Panc1 (cell line): Measurements from ENCODE around the gene SNTG2. TPM values are rescaled to one million over a fixed set of nuclear protein-coding genes. Genes with fewer than 3 reads are reported as not detected.

Experiments used
- ATAC-seq: fragments of 200-7000 bp; cut with Tn5 transposase; 2 replicates; pipeline ENCODE4 v1.9.1; 2020; ENCODE audit warnings: mild to moderate bottlenecking, moderate library complexity
- BruUV-seq: library from RNA; stranded (reverse); fragments of 400-500 nt; replicated peaks from 2 replicates; lab custom pipeline; 2021; lab: Mats Ljungman, UMichigan
- CTCF ChIA-PET: fragments of 300-600 bp; sonication (Branson Sonifier 250); formaldehyde crosslinking; loops from one replicate; lab custom pipeline; 2022; ENCODE audit warnings: antibody characterized with exemption; lab: Charles Lee
- POLR2A ChIA-PET: fragments of 300-600 bp; sonication (Branson Sonifier 250); formaldehyde crosslinking; loops from one replicate; lab custom pipeline; 2022; ENCODE audit warnings: antibody characterized with exemption; lab: Charles Lee
- DNase-seq: peaks from one replicate; pipeline ENCODE4 v3.0.0-alpha.2; 2010; ENCODE audit warnings: low read depth, low spot score
- H3K27ac ChIP-seq: 2 replicates; pipeline ENCODE4 v1.5.1; 2011; ENCODE audit warnings: mild to moderate bottlenecking, low read length, inconsistent platforms
- H3K27me3 ChIP-seq: fragments of 200-500 bp; sonication (Bioruptor generic); 2 replicates; pipeline ENCODE4 v1.6.0; 2014; ENCODE audit warnings: low read length, inconsistent platforms; ENCODE audit not compliant: control insufficient read depth, insufficient read depth
- H3K36me3 ChIP-seq: fragments of 200-500 bp; sonication (Bioruptor generic); 2 replicates; pipeline ENCODE4 v1.5.1; 2014; ENCODE audit warnings: inconsistent platforms, mild to moderate bottlenecking, low read length, moderate library complexity; ENCODE audit not compliant: control insufficient read depth, insufficient read depth
- H3K4me1 ChIP-seq: 2 replicates; pipeline ENCODE4 v1.5.1; 2011; ENCODE audit warnings: inconsistent platforms, mild to moderate bottlenecking, low read length, moderate library complexity; ENCODE audit not compliant: control insufficient read depth, insufficient read depth
- H3K4me3 ChIP-seq, 2 experiments: 2 replicates each; pipeline ENCODE4 v1.5.1; 2011 to 2012; ENCODE audit warnings: low read depth in 2 of 2, low read length in 2 of 2, mild to moderate bottlenecking in 2 of 2, inconsistent platforms in 1 of 2, moderate library complexity in 1 of 2
- H3K9me3 ChIP-seq: fragments of 200-500 bp; sonication (Bioruptor generic); 2 replicates; pipeline ENCODE4 v1.5.1; 2014; ENCODE audit warnings: low read depth, mild to moderate bottlenecking, inconsistent platforms, low read length, moderate library complexity; ENCODE audit not compliant: control insufficient read depth, insufficient read depth
- CTCF ChIP-seq: fragments of 450-650 bp; IDR thresholded peaks from 2 replicates; pipeline ENCODE4 v1.5.1; 2017; ENCODE audit warnings: mild to moderate bottlenecking
- POLR2AphosphoS5 ChIP-seq: IDR thresholded peaks from 2 replicates; pipeline ENCODE4 v1.6.1; 2012; ENCODE audit warnings: mild to moderate bottlenecking, low read depth, low read length, moderate library complexity
- REST ChIP-seq, 2 experiments: IDR thresholded peaks; 2 replicates each; pipeline ENCODE4 v1.6.1; 2011 to 2012; ENCODE audit warnings: low read depth in 2 of 2, control low read depth in 1 of 2, low read length in 1 of 2, mild to moderate bottlenecking in 1 of 2, moderate library complexity in 1 of 2; ENCODE audit not compliant: insufficient read depth in 1 of 2
- SIN3A ChIP-seq: IDR thresholded peaks from 2 replicates; pipeline ENCODE4 v1.6.1; 2012; ENCODE audit warnings: low read depth, mild to moderate bottlenecking, low read length, moderate library complexity, borderline replicate concordance; ENCODE audit not compliant: insufficient read depth
- TCF7L2 ChIP-seq: IDR thresholded peaks from 2 replicates; pipeline ENCODE4 v1.6.1; 2011; ENCODE audit warnings: mild to moderate bottlenecking, low read depth, low read length, inconsistent platforms
- in situ Hi-C: cut with HindIII; loops from 2 replicates; pipeline ENCODE4 v1.10.0; 2016; ENCODE audit warnings: low sequenced_read_pairs, low pct_unique_long_range_greater_than_20kb
- intact Hi-C: fragments of 100-400 bp; cut with micrococcal nuclease; formaldehyde crosslinking; loops from one replicate; pipeline ENCODE4 v1.10.0; 2022; ENCODE audit not compliant: unreplicated experiment
- total RNA-seq: library from RNA; stranded (reverse); gene quantifications from one replicate; pipeline ENCODE4 v1.2.1, GENCODE V29; 2021; ENCODE audit not compliant: unreplicated experiment

The SNTG2 gene
- total RNA-seq, 1 experiment from 2014 or later, result not detected

GRCh38 chr2:1070601-1071000 is 120.0 kb downstream of the SNTG2 start:
- CTCF ChIA-PET, result no interaction called here
- DNase-seq (no peak), ATAC-seq (no peak)
- Histone ChIP-seq H3K27me3 (no peaks in the 10 kb centered on the region), H3K4me1 (no peaks in the 10 kb centered on the region), H3K4me3 (no peak overlapping the region), H3K27ac (no peak overlapping the region), H3K36me3 (no peaks in the 10 kb centered on the region), H3K9me3 (no peaks in the 10 kb centered on the region)
- POLR2A ChIA-PET, result no interaction called here
- no TSS peak for BruUV-seq
- no peak for TF ChIP-seq REST (IDR thresholded peaks at IDR 0.05; ENCODE audit: insufficient read depth in 1 of 2, low read depth in 2 of 2, low read length in 1 of 2)
- no peak for TF ChIP-seq TCF7L2
- no peak for TF ChIP-seq SIN3A
- no peak; the same call in 1 of the 2 replicates for TF ChIP-seq CTCF
- in situ Hi-C loops (no loop called here), intact Hi-C loops (no loop called here)

GRCh38 chr2:1071650-1072049 is 121.0 kb downstream of the SNTG2 start:
- POLR2A ChIA-PET, result interaction anchor here (0.7 kb wide), 1 partner anchor 337 kb away, joined by 13 read pairs; no protein-coding TSS in a partner anchor
- in situ Hi-C loops (no loop called here), intact Hi-C loops (no loop called here)
- no peaks in the 10 kb centered on the region for H3K9me3 ChIP-seq
- TF ChIP-seq POLR2AphosphoS5 (no peak), CTCF (no peak), TCF7L2 (no peak), SIN3A (no peak), REST (IDR thresholded peaks at IDR 0.05; ENCODE audit: insufficient read depth in 1 of 2, low read depth in 2 of 2, low read length in 1 of 2) (no peak)
- no peak overlapping the region for H3K4me3 ChIP-seq
- no peaks in the 10 kb centered on the region for H3K4me1 ChIP-seq
- ATAC-seq, result no peak
- no peak for DNase-seq
- H3K27me3 ChIP-seq, result no peaks in the 10 kb centered on the region
- H3K27ac ChIP-seq, result no peak overlapping the region
- CTCF ChIA-PET, result interaction anchor here (0.7 kb wide), 1 partner anchor 18 kb away, joined by 6 read pairs; no protein-coding TSS in a partner anchor
- no peaks in the 10 kb centered on the region for H3K36me3 ChIP-seq
- BruUV-seq, result no TSS peak
